ENCODE results near the gene AP1G2.
"Not testable (repeated sequence)": the region's sequence is repeated elsewhere in the genome, so short reads cannot be mapped to it uniquely, and the experiment has no call there.

AP1G2 gene

DNA sequence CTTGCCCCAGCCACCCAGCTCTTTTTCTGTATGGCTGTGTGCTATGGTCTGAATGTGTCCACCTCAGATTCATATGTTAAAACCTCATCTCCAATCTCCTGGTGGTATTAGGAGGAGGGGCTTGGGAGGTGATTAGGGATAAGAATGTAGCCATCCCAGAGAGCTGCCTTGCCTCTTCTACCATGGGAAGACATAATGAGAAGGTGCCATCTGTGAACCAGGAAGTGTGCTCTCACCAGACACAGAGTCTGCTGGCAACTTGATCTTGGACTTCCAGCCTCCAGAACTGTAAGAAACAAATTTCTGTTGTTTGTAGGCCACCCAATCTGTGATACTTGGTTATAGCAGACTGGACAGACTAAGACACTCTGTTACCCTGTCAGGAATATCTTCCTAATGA is 33.8 kb upstream of the AP1G2 start:
- no peak overlapping the region for H3K4me3 ChIP-seq (IDR thresholded peaks at IDR 0.05; ENCODE audit: insufficient read depth, low read depth, low read length)
- H3K27me3 ChIP-seq (ENCODE audit: insufficient read depth, low read depth) = no peaks in the 10 kb centered on the region
- no peaks in the 10 kb centered on the region for H3K79me2 ChIP-seq (ENCODE audit: insufficient read depth, low read depth)
- no peaks in the 10 kb centered on the region for H3K36me3 ChIP-seq (ENCODE audit: insufficient read depth)
- no peak overlapping the region for H3K4me2 ChIP-seq
- H3K9ac ChIP-seq = no peak overlapping the region
- TF ChIP-seq, protein P1, sequence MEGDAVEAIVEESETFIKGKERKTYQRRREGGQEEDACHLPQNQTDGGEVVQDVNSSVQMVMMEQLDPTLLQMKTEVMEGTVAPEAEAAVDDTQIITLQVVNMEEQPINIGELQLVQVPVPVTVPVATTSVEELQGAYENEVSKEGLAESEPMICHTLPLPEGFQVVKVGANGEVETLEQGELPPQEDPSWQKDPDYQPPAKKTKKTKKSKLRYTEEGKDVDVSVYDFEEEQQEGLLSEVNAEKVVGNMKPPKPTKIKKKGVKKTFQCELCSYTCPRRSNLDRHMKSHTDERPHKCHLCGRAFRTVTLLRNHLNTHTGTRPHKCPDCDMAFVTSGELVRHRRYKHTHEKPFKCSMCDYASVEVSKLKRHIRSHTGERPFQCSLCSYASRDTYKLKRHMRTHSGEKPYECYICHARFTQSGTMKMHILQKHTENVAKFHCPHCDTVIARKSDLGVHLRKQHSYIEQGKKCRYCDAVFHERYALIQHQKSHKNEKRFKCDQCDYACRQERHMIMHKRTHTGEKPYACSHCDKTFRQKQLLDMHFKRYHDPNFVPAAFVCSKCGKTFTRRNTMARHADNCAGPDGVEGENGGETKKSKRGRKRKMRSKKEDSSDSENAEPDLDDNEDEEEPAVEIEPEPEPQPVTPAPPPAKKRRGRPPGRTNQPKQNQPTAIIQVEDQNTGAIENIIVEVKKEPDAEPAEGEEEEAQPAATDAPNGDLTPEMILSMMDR (conservative IDR thresholded peaks at IDR 0.05; ENCODE audit: low read depth, low read length) = no peak
- no peak overlapping the region for H2AFZ ChIP-seq (ENCODE audit: low read depth)
- H3K4me1 ChIP-seq (ENCODE audit: low read depth, poor library complexity, severe bottlenecking) = no peaks in the 10 kb centered on the region
- H4K20me1 ChIP-seq (ENCODE audit: insufficient read depth) = no peaks in the 10 kb centered on the region
- H3K27ac ChIP-seq = no peak overlapping the region

DNA sequence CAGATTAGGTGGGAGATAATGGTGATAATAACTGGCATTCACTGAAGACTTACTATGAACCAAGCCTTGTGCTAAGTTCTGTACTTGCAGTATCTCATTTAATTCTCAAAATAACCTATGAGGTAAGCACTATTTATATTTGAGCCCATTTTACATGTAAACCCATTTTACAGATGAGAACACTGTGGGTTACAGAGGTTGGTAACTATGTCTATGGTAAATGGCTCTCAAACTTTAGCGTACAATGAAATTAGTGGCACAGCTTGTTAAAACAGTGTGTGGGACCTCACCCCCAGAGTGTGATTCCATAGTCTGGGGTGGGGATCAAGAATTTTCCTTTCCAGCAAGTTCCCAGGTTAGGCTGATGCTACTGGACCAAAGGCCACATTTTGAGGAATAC is 33.2 kb upstream of the AP1G2 start:
- H3K4me3 ChIP-seq (IDR thresholded peaks at IDR 0.05; ENCODE audit: insufficient read depth, low read depth, low read length) = no peak overlapping the region
- H4K20me1 ChIP-seq (ENCODE audit: insufficient read depth) = no peaks in the 10 kb centered on the region
- no peaks in the 10 kb centered on the region for H3K36me3 ChIP-seq (ENCODE audit: insufficient read depth)
- no peak overlapping the region for H3K4me2 ChIP-seq
- H2AFZ ChIP-seq (ENCODE audit: low read depth) = no peak overlapping the region
- no peaks in the 10 kb centered on the region for H3K4me1 ChIP-seq (ENCODE audit: low read depth, poor library complexity, severe bottlenecking)
- no peak overlapping the region for H3K9ac ChIP-seq
- no peaks in the 10 kb centered on the region for H3K27me3 ChIP-seq (ENCODE audit: insufficient read depth, low read depth)
- TF ChIP-seq, protein P1 (conservative IDR thresholded peaks at IDR 0.05; ENCODE audit: low read depth, low read length) = no peak
- H3K27ac ChIP-seq = no peak overlapping the region
- H3K79me2 ChIP-seq (ENCODE audit: insufficient read depth, low read depth) = no peaks in the 10 kb centered on the region

GRCh38 chr14:23600322-23600707 is 32.7 kb upstream of the AP1G2 start:
- Histone ChIP-seq H3K36me3 (ENCODE audit: insufficient read depth) (no peaks in the 10 kb centered on the region), H2AFZ (ENCODE audit: low read depth) (no peak overlapping the region), H3K4me3 (IDR thresholded peaks at IDR 0.05; ENCODE audit: insufficient read depth, low read depth, low read length) (no peak overlapping the region), H3K79me2 (ENCODE audit: insufficient read depth, low read depth) (no peaks in the 10 kb centered on the region), H3K4me1 (ENCODE audit: low read depth, poor library complexity, severe bottlenecking) (no peaks in the 10 kb centered on the region), H3K27me3 (ENCODE audit: insufficient read depth, low read depth) (no peaks in the 10 kb centered on the region), H3K9ac (no peak overlapping the region), H3K27ac (no peak overlapping the region), H3K4me2 (no peak overlapping the region), H4K20me1 (ENCODE audit: insufficient read depth) (no peaks in the 10 kb centered on the region)
- TF ChIP-seq, protein P1 (conservative IDR thresholded peaks at IDR 0.05; ENCODE audit: low read depth, low read length) = no peak

DNA sequence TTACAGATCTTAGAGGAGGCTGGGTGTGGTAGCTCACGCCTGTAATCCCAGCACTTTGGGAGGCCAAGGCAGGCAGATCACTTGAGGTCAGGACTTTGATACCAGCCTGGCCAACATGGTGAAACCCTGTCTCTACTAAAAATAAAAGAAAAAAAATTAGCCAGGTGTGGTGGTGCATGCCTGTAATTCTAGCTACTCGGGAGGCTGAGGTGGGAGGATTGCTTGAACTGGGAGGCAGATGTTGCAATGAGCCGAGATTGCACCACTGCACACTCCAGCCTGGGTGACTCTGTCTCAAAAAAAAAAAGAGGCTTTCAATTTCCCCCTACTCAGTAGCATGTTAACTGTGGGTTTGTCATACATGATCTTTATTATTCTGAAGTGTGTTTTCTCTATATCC is 26.6 kb upstream of the AP1G2 start:
- not testable (repeated sequence) for H3K27me3 ChIP-seq (ENCODE audit: insufficient read depth, low read depth); H3K4me3 ChIP-seq (IDR thresholded peaks at IDR 0.05; ENCODE audit: insufficient read depth, low read depth, low read length)

DNA sequence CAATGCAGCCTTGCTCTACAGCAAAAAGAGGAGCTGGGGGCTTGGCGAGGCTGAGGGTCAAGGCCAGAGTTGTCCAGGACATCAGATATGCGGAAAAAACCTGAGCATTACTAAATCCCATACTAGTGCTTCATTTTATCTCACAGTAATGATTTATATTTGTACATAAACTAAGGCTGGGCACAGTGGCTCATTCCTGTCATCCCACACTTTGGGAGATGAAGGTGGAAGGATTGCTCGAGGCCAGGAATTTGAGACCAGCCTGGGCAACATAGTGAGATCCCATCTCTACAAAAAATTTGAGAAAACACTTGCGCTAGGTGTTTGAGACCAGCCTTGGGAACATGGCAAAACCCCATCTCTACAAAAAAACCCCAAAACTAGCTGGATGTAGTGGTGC is 22.6 kb upstream of the AP1G2 start:
- H2AFZ ChIP-seq (ENCODE audit: low read depth) = no peak overlapping the region
- H3K4me2 ChIP-seq = no peak overlapping the region
- H3K4me1 ChIP-seq (ENCODE audit: low read depth, poor library complexity, severe bottlenecking) = peaks cover 5% of the 10 kb centered on the region
- no peaks in the 10 kb centered on the region for H4K20me1 ChIP-seq (ENCODE audit: insufficient read depth)
- H3K79me2 ChIP-seq (ENCODE audit: insufficient read depth, low read depth) = no peaks in the 10 kb centered on the region
- no peak overlapping the region for H3K4me3 ChIP-seq (IDR thresholded peaks at IDR 0.05; ENCODE audit: insufficient read depth, low read depth, low read length)
- no peaks in the 10 kb centered on the region for H3K27me3 ChIP-seq (ENCODE audit: insufficient read depth, low read depth)
- H3K27ac ChIP-seq = no peak overlapping the region
- no peak overlapping the region for H3K9ac ChIP-seq
- no peaks in the 10 kb centered on the region for H3K36me3 ChIP-seq (ENCODE audit: insufficient read depth)
- TF ChIP-seq, protein P1 (conservative IDR thresholded peaks at IDR 0.05; ENCODE audit: low read depth, low read length) = no peak

More for the DNA sequence above, 26.6 kb upstream of the AP1G2 start:
- H3K36me3 ChIP-seq (ENCODE audit: insufficient read depth); H3K27ac ChIP-seq; H3K4me2 ChIP-seq; H3K79me2 ChIP-seq (ENCODE audit: insufficient read depth, low read depth); H2AFZ ChIP-seq (ENCODE audit: low read depth); H3K4me1 ChIP-seq (ENCODE audit: low read depth, poor library complexity, severe bottlenecking); H4K20me1 ChIP-seq (ENCODE audit: insufficient read depth); H3K9ac ChIP-seq: not testable (repeated sequence)
